Kidney glomerular epithelial cell (primary cell): ENCODE results near the gene B3GAT3.
"Not testable (repeated sequence)": the region's sequence is repeated elsewhere in the genome, so short reads cannot be mapped to it uniquely, and the experiment has no call there.

Experiments
- DNase-seq: peaks from one replicate; lab custom pipeline; 2025; lab: John Stamatoyannopoulos, UW

B3GAT3 gene

GRCh38 chr11:62603776-62604299, 17.9 kb downstream of the B3GAT3 start:
- no peak for DNase-seq

DNA sequence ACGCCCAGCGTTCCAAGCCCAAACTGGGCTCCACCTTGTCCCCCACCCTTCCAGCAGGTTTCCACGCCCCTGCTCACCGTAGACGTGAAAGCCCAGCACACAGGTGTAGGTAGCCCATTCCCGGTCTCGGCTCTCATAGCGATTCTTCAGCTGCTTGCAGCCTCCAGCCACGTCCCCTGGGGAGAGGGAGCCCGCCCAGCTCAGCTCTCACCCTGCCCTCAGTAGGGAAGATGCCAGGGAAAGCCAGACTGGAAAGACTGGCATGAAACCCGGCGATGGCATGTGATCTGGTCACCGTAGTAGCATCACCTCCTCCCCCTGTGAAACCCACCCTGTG, 18.7 kb downstream of the B3GAT3 start:
- DNase-seq, result no peak

DNA sequence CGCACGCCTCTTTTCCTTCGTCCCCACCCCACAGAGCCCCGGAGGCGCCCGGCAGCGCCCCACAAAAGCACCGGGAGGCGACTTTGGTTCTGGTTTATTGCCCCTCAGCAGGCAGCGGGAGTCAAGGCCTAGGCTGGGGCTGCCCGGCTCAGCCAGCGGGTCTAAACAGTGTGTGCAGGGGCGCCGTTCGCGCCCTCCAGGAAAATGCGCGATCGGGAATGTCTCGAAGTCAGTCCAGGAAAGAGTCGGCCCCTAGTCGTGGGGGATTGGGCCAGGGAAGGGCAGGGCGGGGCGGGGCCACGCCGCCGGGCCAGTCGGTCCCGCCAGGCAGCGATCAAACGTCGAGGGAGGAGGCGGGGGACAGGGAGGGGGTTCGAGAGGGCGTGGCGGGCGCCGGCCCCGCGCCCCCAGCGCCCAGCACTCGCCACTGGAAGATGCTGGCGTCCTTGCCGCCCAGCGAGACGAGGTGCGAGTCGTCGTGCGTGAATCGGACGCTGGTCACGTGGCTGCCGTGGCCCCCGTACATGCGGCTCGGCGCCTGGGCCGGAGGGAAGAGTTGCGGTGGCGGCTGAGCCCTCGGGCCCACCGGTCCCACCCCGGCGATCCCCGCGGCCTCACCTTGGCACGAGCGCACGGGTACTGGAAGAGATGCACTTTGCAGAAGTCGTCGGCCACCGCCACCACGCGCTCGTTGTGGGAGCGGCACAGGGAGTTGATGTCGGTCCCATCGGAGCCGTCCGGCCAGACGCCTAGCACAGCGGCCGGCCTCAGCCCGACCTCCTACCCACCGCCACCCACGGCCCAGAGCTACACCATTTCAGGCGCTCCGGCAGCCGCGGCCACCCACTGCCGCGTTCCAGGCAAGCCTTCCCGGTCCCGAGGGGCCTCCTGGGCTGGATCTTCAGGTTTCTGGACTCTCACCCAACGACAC, 19.4 kb downstream of the B3GAT3 start:
- DNase-seq, result no peak

GRCh38 chr11:62601372-62602140, 20.2 kb downstream of the B3GAT3 start, which contains the start of gene MTA2:
MTA2 (minus strand) TSS chr11:62601865; CDS start chr11:62601450, 415 bp downstream.
- peak; percentile 90 for DNase-seq

DNA sequence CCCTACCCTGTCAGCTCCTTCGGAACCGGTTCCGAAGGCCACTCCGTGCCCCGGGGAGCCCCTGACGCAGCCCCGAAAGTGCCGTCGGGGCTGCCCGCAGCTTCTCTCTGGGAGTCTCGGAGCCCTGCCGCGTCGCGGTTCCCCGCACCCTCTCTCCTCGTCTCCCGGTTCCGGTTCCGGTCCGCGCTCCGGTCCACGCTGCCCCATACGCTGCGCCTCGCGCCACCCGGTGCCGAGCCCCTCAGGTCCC, 20.7 kb downstream of the B3GAT3 start:
- DNase-seq, result no peak

GRCh38 chr11:62600367-62601121, 21.2 kb downstream of the B3GAT3 start:
- no peak for DNase-seq

GRCh38 chr11:62599901-62600300, 21.9 kb downstream of the B3GAT3 start:
- no peak for DNase-seq

GRCh38 chr11:62599069-62599696, 22.6 kb downstream of the B3GAT3 start:
- DNase-seq, result peak; percentile 91

DNA sequence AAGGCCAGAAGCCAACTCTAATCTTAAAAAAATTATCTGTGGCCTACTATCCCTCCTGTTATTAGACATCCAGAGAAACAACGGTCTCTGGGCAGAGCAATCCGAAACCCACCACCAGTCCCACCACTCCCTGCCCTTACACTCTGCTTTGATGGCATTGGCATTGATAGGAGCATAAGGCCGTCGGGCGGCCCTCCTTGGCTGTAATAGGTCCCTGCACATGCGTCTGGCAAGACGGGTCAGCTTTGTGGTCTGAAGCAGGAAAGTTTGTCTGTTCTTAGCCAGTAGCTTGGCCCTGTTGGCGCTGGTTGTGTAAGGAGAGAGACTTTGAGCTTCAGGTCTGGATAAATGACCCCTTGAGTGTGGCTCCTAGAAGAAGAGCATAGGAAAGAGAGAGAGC, 26.7 kb downstream of the B3GAT3 start:
- no peak for DNase-seq

DNA sequence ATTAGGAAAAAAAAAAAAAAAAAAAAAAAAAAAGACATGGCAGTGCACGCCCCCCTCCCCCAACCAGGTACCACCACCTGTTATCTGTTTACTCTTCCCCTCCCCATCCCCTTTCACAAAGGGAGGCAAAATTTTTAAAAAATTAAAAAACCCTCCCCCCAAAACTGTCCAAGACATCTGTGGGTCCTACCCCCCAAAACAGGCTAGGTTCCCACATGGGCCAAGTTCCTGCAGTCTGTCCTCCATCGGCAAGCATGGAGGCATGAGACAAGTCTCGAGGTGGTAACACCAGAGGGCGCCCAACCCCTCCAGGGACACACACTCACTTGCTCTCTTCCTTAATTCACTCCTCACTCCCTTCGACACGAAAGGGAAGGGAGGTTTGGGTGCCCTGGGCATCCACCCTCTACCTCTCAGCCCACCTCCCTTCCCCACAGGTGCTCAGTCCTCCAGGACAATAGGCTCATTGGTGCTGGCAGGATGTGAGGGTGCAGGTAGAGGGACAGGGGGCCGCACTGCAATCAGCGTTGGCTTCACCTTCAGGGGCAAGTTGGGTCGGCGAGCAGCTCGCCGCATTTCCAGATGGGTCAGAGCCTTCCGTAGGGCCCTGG, 28.2 kb downstream of the B3GAT3 start:
- peak; percentile 46 for DNase-seq

GRCh38 chr11:62592989-62593421, 28.8 kb downstream of the B3GAT3 start:
- no peak for DNase-seq

DNA sequence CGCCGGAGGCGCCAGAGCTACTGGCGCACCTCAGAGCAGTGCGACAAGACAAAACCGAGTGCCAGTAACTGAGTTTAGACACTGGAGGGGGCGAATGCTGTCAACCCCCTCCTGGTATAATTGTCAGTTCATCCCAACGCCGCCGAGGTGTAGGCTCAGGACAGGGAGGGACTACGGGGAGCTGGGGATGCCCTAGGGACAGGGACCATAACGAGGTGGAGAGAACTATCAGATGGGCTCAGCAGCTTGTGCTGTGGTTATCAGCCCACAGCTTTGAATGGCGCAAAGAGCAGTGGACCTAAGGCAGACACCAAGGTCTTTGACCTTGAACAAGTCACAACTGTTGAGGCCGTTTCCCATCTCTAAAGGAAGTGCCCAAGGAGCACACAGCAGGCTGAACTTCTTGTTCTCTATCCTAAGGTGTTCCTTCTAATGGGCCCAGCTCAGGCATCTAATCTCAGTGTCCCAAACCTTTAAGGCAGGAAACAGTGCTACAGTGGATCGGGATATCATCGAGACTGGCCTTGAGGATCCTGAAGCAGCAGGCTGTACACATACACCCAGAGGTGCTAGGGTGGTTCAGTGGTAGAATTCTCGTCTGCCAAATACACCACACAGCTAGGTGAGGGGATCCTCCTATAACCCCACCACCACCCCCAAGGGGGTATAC, 29.5 kb downstream of the B3GAT3 start:
- DNase-seq, result no peak

GRCh38 chr11:62591448-62592145, 30.2 kb downstream of the B3GAT3 start, which contains the start of gene TUT1:
TUT1 (minus strand) TSS chr11:62591523; CDS start chr11:62591485, 38 bp downstream.
- peak; percentile 99 for DNase-seq

- DNase-seq, result no peak
Measured at GRCh38 chr11:62588966-62589637, 32.7 kb downstream of the B3GAT3 start.

- DNase-seq, result not testable (repeated sequence)
Measured at GRCh38 chr11:62585356-62585755, 36.4 kb downstream of the B3GAT3 start.

- DNase-seq, result not testable (repeated sequence)
Measured at GRCh38 chr11:62581735-62582134, 40.1 kb downstream of the B3GAT3 start.

- DNase-seq, result no peak
Measured at GRCh38 chr11:62580959-62581715, 40.6 kb downstream of the B3GAT3 start.

DNA sequence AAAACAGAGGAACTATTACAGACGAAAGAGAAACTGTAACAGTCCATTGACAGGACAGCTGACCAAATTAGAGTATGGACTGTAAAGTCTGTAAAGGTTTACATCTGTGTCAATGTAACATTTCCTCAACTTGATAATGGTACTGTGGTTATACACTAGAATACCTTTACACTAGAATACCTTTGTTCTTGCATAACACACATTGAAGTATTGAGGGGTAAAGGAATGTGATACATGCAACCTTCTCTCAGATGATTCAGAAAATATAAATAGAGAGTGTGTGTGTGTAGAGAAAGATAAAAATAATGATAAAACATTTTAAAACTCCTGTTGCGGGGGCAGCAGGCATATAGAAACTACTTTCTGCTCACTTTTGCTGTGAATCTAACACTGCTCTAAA, 42.5 kb downstream of the B3GAT3 start:
- DNase-seq, result peak; percentile 53

DNA sequence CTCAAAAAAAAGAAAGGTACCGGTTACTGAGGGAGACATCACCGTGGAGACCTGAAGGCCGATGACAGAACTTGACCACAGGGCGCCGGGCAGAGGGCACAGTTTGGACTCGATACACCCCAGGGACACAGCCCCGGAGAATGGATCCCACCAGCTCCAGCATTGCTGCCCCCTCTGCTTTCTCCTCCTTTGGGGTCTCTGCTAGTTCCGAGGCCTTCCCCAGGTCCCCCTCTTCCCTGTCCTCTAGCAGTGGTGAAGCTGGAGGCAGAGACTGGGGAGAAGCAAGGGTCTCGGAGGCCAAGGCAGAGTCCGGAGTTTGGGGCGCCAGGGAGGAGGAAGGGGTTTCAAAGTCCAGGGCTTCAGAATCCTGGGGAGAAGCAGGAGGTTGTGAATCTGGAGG, 43.2 kb downstream of the B3GAT3 start:
- no peak for DNase-seq
